GM21576 (cell line): ENCODE measurements around the gene DHRSX.
"Not testable (repeated sequence)": the region's sequence is repeated elsewhere in the genome, so short reads cannot be mapped to it uniquely, and the experiment has no call there.

Experiments used
- ATAC-seq: cut with Tn5 transposase; IDR thresholded peaks from one replicate; pipeline ENCODE4 v1.9.1; 2021; ENCODE audit warnings: mild to moderate bottlenecking, moderate library complexity; ENCODE audit not compliant: unreplicated experiment

Gene DHRSX

GRCh38 chrX:2226182-2226581 lies 274.6 kb downstream of the DHRSX start:
- ATAC-seq, result no peak

- ATAC-seq, result no peak
These were observed 276.1 kb downstream of the DHRSX start for GRCh38 chrX:2224597-2225235.

- no peak for ATAC-seq
These were observed 276.6 kb downstream of the DHRSX start for GRCh38 chrX:2224161-2224560.

- ATAC-seq, result no peak
These were observed 279.8 kb downstream of the DHRSX start for GRCh38 chrX:2220829-2221567.

GRCh38 chrX:2220296-2220695 lies 280.5 kb downstream of the DHRSX start:
- ATAC-seq, result no peak

GRCh38 chrX:2214138-2214823 lies 286.5 kb downstream of the DHRSX start:
- ATAC-seq, result not testable (repeated sequence)

- ATAC-seq, result not testable (repeated sequence)
These were observed 289.1 kb downstream of the DHRSX start for GRCh38 chrX:2211667-2212066.

- no peak for ATAC-seq
These were observed 307.5 kb downstream of the DHRSX start for GRCh38 chrX:2193273-2193592.

GRCh38 chrX:2192584-2193272 lies 308.0 kb downstream of the DHRSX start:
- ATAC-seq, result no peak

GRCh38 chrX:2188840-2189239 lies 311.9 kb downstream of the DHRSX start:
- ATAC-seq, result no peak

- ATAC-seq, result no peak
These were observed 312.4 kb downstream of the DHRSX start for GRCh38 chrX:2188330-2188792.

GRCh38 chrX:2187352-2188115 lies 313.2 kb downstream of the DHRSX start:
- ATAC-seq, result no peak

GRCh38 chrX:2185341-2186082 lies 315.3 kb downstream of the DHRSX start:
- ATAC-seq, result no peak

GRCh38 chrX:2184089-2184488 lies 316.7 kb downstream of the DHRSX start:
- no peak for ATAC-seq

- no peak for ATAC-seq
These were observed 317.5 kb downstream of the DHRSX start for GRCh38 chrX:2183193-2183725.

- ATAC-seq, result no peak
These were observed 323.2 kb downstream of the DHRSX start for GRCh38 chrX:2177541-2177940.

GRCh38 chrX:2176733-2177132 lies 324.0 kb downstream of the DHRSX start:
- no peak for ATAC-seq

- no peak for ATAC-seq
These were observed 324.5 kb downstream of the DHRSX start for GRCh38 chrX:2176274-2176673.

GRCh38 chrX:2172359-2172758 lies 328.4 kb downstream of the DHRSX start:
- no peak for ATAC-seq
